KMS-11 (cell line): ENCODE measurements around the gene LHFPL6.

Experiments used
- H2AFZ ChIP-seq: fragments of 200-600 bp; sonication (generic); 2 replicates; pipeline ENCODE4 v1.6.1; 2016; ENCODE audit warnings: antibody characterized with exemption, mixed run types, low read depth
- H3K27ac ChIP-seq: fragments of 200-600 bp; sonication (generic); 2 replicates; pipeline ENCODE4 v1.6.1; 2016; ENCODE audit warnings: mild to moderate bottlenecking, mixed run types
- H3K27me3 ChIP-seq: fragments of 200-600 bp; sonication (generic); 2 replicates; pipeline ENCODE4 v1.6.1; 2017; ENCODE audit warnings: mild to moderate bottlenecking, low read depth, mixed run types, moderate library complexity; ENCODE audit not compliant: insufficient read depth
- H3K36me3 ChIP-seq: fragments of 200-600 bp; sonication (generic); 2 replicates; pipeline ENCODE4 v1.6.1; 2017; ENCODE audit warnings: mild to moderate bottlenecking, mixed run types; ENCODE audit not compliant: insufficient read depth
- H3K4me1 ChIP-seq: fragments of 200-600 bp; sonication (generic); 2 replicates; pipeline ENCODE4 v1.6.1; 2016; ENCODE audit warnings: mild to moderate bottlenecking, low read depth, mixed run types; ENCODE audit not compliant: poor library complexity, severe bottlenecking
- H3K4me2 ChIP-seq: fragments of 200-600 bp; sonication (generic); 2 replicates; pipeline ENCODE4 v1.7.0; 2016; ENCODE audit warnings: mild to moderate bottlenecking, mixed run types
- H3K4me3 ChIP-seq: fragments of 200-600 bp; sonication (generic); IDR thresholded peaks from 2 replicates; pipeline ENCODE4 v1.6.1; 2017; ENCODE audit warnings: low read depth, low read length, mixed read lengths; ENCODE audit not compliant: insufficient read depth
- H3K79me2 ChIP-seq: fragments of 200-600 bp; sonication (generic); 2 replicates; pipeline ENCODE4 v1.6.1; 2016; ENCODE audit warnings: low read depth, mixed run types; ENCODE audit not compliant: insufficient read depth
- H3K9ac ChIP-seq: fragments of 200-600 bp; sonication (generic); 2 replicates; pipeline ENCODE4 v1.6.1; 2016; ENCODE audit warnings: mild to moderate bottlenecking, mixed run types
- H4K20me1 ChIP-seq: fragments of 200-600 bp; sonication (generic); 2 replicates; pipeline ENCODE4 v1.6.1; 2016; ENCODE audit warnings: mild to moderate bottlenecking, mixed run types; ENCODE audit not compliant: insufficient read depth
- TF ChIP-seq, protein P1 (sequence below): fragments of 200-600 bp; sonication (generic); conservative IDR thresholded peaks from 2 replicates; pipeline ENCODE4 v1.6.1; 2017; ENCODE audit warnings: low read depth, mild to moderate bottlenecking, antibody characterized with exemption, low read length, moderate library complexity, mixed read lengths

Gene LHFPL6

DNA sequence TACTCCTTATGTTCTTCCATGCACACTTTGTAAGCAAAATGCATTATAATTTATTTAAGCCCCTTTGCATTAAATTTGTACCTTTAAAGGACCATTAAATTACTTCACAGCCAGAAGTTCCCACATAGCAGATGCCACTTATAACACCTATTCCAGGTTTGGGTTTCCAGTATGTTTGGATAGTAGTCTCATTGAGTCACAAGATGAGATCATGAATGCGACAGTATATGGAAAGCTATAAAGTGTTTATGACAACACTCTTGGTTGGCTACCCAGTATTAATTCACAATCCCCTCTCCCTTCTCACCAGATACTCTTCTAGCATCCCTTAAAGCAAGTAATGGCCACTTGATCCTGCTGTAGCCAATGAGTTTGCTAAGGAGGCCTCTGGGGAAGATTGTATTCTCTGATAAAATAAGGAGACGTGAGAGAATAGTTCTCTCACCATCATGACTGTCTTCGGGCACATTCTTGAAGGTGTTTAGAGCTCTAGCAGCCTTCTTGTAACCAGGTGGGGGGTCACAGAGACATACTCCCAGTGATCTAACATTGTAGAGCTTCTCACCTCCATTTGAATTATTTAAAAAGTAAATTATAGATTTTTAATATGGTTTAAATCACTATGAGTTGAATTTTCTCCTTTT, 2.8 kb upstream of the LHFPL6 start:
- Histone ChIP-seq H3K27ac (no peak overlapping the region), H3K4me3 (no peak overlapping the region), H3K4me1 (no peaks in the 10 kb centered on the region), H3K27me3 (no peaks in the 10 kb centered on the region), H3K79me2 (no peaks in the 10 kb centered on the region), H4K20me1 (no peaks in the 10 kb centered on the region), H3K36me3 (no peaks in the 10 kb centered on the region), H3K9ac (no peak overlapping the region), H3K4me2 (no peak overlapping the region), H2AFZ (no peak overlapping the region)
- TF ChIP-seq, protein P1, sequence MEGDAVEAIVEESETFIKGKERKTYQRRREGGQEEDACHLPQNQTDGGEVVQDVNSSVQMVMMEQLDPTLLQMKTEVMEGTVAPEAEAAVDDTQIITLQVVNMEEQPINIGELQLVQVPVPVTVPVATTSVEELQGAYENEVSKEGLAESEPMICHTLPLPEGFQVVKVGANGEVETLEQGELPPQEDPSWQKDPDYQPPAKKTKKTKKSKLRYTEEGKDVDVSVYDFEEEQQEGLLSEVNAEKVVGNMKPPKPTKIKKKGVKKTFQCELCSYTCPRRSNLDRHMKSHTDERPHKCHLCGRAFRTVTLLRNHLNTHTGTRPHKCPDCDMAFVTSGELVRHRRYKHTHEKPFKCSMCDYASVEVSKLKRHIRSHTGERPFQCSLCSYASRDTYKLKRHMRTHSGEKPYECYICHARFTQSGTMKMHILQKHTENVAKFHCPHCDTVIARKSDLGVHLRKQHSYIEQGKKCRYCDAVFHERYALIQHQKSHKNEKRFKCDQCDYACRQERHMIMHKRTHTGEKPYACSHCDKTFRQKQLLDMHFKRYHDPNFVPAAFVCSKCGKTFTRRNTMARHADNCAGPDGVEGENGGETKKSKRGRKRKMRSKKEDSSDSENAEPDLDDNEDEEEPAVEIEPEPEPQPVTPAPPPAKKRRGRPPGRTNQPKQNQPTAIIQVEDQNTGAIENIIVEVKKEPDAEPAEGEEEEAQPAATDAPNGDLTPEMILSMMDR: no peak

DNA sequence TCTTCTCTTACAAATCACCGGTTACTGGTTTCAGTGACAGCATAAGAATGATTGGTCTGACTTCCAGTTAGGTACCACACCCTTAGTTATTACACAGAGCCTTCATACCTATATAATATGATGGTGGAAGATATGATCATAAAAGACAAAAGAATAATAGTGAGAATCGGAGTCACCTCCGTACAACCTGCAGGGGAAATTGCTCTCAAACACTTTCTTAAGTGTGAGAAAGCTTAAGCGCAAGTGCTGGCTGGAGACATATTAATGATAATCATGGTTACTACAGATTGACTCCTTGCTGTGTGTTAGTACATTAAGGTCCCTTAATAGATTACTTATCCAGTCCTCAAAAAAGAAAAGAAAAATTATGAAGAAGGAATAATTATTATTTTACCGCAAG, 1.8 kb upstream of the LHFPL6 start:
- Histone ChIP-seq H4K20me1 (no peaks in the 10 kb centered on the region), H3K4me1 (no peaks in the 10 kb centered on the region), H2AFZ (no peak overlapping the region), H3K27ac (no peak overlapping the region), H3K4me2 (no peak overlapping the region), H3K9ac (no peak overlapping the region), H3K36me3 (no peaks in the 10 kb centered on the region), H3K27me3 (no peaks in the 10 kb centered on the region), H3K79me2 (no peaks in the 10 kb centered on the region), H3K4me3 (no peak overlapping the region)
- TF ChIP-seq, protein P1: no peak

DNA sequence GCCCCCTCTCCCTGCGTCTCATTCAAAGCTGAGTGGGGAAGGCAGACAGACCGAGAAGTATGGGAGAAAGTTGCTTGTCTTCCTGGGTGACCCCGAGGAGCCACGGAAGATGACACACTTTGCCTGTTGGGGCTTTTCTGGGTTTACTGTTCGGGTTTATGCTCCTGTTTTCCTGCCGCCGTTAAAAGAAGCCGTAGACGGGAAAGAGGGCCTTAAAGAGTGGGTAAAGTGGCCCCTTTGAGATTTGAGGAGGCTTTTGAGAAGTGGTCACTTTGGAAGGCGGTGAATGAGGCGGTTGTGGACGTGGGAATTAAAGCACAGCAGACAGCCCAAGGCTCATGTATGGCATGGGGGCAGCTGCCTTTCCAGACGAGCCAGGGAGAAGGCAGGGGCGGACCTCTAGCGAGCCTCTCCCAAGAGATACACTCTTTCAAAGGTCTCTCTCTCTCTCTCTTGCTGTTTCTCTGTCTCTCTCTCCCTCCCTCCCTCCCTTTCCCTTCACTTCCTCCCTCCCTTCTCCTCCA, 493 bp upstream of the LHFPL6 start:
- H4K20me1 ChIP-seq: no peaks in the 10 kb centered on the region
- peak overlapping the region; percentile 29; the same call in 1 of the 2 replicates for H3K9ac ChIP-seq
- TF ChIP-seq, protein P1: no peak
- peak overlapping the region; percentile 89 for H2AFZ ChIP-seq
- peak overlapping the region; percentile 48 for H3K4me2 ChIP-seq
- no peaks in the 10 kb centered on the region for H3K36me3 ChIP-seq
- H3K27me3 ChIP-seq: no peaks in the 10 kb centered on the region
- no peaks in the 10 kb centered on the region for H3K4me1 ChIP-seq
- H3K79me2 ChIP-seq: no peaks in the 10 kb centered on the region
- H3K4me3 ChIP-seq: no peak overlapping the region
- no peak overlapping the region for H3K27ac ChIP-seq

DNA sequence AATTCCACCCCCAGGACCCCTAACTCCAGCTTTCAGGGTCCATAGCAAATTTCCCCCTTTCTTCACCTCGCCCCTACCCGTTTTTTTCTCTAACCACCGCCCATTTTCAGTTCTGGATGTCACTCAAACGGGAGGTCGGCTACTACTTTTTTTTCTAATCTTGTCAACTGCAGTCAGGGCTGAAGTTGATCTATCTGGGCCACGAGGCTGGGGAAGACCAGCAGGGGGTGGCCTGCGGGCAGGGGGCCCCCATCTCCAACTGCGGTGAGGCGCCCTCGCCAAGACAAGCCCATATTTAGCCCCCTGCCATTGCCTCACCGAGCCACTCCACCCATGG, 748 bp downstream of the LHFPL6 start:
- Histone ChIP-seq H3K4me2 (peak overlapping the region; percentile 68), H3K36me3 (no peaks in the 10 kb centered on the region), H3K27ac (no peak overlapping the region), H3K27me3 (no peaks in the 10 kb centered on the region), H3K4me3 (no peak overlapping the region), H3K4me1 (no peaks in the 10 kb centered on the region), H2AFZ (peak overlapping the region; percentile 89), H4K20me1 (no peaks in the 10 kb centered on the region), H3K9ac (peak overlapping the region; percentile 29; the same call in 1 of the 2 replicates), H3K79me2 (no peaks in the 10 kb centered on the region)
- TF ChIP-seq, protein P1: no peak
